Fibroblast of mammary gland (primary cell): ENCODE results near the gene TRIM43B.
"Not testable (repeated sequence)": the region's sequence is repeated elsewhere in the genome, so short reads cannot be mapped to it uniquely, and the experiment has no call there.

Experiments
- DNase-seq: peaks from one replicate; pipeline ENCODE4 v3.0.0-alpha.2; 2010; ENCODE audit warnings: low read depth
- H3K4me3 ChIP-seq: 2 replicates; pipeline ENCODE4 v1.5.1; 2011; ENCODE audit warnings: low read depth, mild to moderate bottlenecking, low read length, moderate library complexity; ENCODE audit not compliant: control insufficient read depth
- TF ChIP-seq, protein P1 (sequence below): conservative IDR thresholded peaks from 2 replicates; pipeline ENCODE4 v1.5.1; 2011; ENCODE audit warnings: low read depth, low read length, inconsistent platforms; ENCODE audit not compliant: control insufficient read depth, insufficient read depth

Gene TRIM43B

DNA sequence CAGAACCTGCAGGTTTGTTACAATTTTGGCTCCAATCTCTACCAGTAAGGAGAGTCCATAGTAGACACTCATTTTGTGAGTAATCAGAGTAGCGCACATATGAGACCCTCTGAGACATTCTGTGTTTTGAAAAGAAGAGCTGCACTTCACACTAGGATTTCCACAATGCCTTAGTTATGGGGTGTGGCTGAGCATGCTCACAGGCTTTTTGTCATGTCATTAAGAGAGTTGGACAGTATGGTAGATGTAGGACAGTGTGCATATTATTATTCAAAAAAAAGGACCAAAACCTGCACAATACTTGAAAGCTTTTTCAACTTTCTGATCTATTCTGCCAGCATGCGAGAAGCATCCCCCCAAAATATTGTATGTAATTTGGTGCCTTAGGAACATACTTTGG, 24.9 kb upstream of the TRIM43B start:
- TF ChIP-seq, protein P1, sequence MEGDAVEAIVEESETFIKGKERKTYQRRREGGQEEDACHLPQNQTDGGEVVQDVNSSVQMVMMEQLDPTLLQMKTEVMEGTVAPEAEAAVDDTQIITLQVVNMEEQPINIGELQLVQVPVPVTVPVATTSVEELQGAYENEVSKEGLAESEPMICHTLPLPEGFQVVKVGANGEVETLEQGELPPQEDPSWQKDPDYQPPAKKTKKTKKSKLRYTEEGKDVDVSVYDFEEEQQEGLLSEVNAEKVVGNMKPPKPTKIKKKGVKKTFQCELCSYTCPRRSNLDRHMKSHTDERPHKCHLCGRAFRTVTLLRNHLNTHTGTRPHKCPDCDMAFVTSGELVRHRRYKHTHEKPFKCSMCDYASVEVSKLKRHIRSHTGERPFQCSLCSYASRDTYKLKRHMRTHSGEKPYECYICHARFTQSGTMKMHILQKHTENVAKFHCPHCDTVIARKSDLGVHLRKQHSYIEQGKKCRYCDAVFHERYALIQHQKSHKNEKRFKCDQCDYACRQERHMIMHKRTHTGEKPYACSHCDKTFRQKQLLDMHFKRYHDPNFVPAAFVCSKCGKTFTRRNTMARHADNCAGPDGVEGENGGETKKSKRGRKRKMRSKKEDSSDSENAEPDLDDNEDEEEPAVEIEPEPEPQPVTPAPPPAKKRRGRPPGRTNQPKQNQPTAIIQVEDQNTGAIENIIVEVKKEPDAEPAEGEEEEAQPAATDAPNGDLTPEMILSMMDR, result no peak
- H3K4me3 ChIP-seq, result no peak overlapping the region
- no peak for DNase-seq

DNA sequence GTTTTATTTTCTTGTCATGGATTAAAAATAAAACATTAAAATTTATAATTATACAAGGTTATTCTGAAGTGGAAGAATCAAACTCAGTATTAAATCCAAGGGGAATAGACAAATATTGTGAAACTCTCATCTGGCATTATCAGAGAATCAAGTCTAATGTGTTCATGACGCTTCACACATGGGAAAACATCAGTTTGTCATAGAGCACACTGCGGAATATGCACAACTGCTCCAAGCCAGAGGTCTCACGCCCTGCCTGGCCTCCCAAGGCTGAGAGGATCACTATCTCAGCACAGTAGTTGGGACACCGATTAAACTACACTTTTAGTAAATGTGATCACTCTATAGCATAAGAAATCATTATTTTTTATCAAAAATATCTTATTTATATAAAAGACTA, 20.7 kb upstream of the TRIM43B start:
- TF ChIP-seq, protein P1, result no peak
- no peak for DNase-seq
- H3K4me3 ChIP-seq, result no peak overlapping the region

DNA sequence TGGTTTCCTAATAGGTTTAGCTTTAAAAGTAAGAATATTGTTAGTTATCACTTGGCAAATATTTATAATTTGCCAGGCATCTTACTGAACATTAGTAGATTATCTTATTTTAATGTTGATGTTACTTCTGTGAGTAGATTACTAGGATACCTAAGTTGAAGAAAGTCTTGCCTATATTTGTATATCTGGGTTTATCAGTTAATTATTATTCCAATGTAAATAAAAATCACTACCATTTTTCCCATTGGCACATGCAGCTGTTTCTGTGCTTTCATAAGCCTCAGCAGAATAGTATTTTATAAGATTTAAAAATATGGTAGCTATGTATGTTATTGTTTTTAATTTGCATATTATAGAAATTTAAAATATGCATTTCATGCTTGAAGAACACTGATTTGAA, 16.3 kb upstream of the TRIM43B start:
- no peak overlapping the region for H3K4me3 ChIP-seq
- TF ChIP-seq, protein P1, result no peak
- DNase-seq, result no peak

DNA sequence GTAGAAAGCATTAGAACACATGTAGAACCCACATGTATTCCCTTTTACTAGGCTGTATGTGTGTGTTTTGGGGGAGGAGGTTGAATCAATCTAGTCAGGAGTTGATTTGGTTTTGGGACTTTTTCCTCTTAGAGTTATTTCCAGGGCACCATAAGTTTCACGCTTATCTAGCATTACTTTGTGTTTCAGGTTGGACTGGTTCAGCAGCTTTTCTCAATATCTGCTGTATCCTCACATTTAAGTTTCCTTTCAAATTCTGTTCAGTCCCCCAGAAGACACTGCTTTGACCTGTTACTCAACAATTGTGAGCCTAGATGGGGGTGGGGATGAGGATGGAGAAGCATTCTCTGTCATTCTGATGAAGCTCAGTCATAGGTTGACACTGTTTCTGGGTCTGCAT, 7.5 kb upstream of the TRIM43B start:
- H3K4me3 ChIP-seq, DNase-seq: not testable (repeated sequence)

DNA sequence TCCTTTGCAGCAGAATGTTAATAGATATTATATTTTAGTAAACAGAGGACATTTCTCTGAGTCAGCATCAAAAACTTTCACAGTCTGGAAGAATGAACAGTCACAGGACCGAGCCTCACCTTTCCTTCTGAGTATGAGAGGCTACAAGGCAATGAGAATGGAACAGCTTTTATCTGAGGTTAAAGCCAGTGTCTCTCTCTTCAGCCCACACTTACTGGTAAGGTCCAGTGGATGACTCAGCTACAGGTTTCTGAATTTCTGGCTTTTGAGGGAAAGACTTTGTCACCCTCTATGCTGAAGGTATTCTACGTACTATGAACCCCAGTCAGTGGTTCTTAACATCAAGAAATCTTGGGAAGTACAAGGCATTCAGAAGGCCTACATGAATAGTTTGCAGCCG, 9.5 kb downstream of the TRIM43B start:
- not testable (repeated sequence) for H3K4me3 ChIP-seq, DNase-seq

DNA sequence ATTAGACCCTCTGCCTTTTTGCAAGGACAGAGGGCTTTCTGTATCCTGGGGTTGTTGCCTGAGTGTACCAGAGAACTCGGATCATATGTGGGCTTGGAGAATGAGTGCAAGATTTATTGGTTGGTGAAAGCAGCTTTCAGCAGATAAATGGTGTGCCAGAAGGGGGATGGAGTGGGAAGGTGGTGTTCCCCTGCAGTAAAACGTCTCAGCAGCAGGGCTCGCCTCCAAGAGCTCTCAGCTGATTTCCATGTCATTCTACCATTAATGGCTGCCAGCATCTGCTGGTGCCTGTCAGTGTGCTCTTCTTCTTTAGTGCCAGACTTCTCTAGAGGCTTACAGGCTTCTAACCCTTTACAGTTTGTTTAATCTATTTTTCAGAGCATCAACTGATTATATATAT, 16.6 kb downstream of the TRIM43B start:
- H3K4me3 ChIP-seq, DNase-seq: not testable (repeated sequence)

DNA sequence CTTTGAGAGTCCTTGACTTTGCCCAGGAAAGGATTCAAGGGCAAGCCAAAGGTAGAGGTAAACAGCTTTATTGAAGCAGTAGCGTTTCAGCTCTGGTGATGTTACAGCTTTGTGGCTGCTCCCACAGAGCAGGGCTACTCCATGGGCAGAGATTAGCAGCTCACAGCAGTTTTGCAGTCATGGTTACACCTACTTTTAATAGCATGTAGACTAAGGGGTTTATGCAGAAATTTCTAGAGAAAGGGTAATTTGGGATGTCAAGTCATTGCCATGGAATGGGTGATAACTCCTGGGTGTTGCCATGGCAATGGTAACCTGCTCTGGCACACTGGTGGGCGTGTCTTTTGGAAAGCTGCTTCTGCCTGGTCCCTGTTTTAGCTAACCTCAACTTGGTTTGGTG, 18.0 kb downstream of the TRIM43B start:
- H3K4me3 ChIP-seq, DNase-seq: not testable (repeated sequence)

DNA sequence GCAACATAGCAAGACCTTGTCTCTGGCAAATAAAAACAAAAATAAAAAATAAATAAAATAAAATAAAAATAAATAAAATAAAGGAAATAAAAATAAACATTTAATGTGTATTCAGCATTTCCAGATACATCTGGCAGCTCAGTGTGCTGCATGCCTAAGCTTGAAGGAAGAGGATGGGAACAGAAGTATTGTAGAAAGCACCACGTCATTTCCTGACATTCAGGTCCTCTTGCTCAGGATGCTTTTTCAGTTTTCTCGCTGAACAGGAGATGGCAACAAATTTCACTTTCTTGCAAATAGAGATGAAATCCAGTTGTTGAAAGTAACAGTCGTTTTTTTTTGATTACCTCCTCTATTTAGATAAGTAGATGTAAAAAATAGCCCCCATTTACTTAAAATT, 21.3 kb downstream of the TRIM43B start:
- not testable (repeated sequence) for DNase-seq, H3K4me3 ChIP-seq

DNA sequence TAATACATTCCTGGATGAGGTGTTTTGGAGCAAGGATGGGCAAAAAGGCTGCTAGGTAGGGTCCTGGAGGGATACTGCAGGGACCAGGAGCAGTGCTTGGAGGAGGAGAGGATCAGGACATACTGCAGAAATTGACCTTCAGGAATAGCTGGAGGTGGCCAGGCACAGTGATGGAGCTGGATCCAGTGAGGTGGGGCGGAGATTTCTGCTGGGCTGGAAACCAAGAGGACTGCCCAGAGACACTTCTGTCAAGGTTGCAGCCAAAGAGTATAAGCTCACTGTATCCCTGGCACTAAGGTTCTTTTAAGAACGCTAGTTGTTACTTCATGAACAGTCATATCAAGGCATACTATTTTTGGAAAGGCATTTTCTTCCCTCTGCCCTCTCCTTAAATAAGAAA, 39.2 kb downstream of the TRIM43B start:
- not testable (repeated sequence) for DNase-seq, H3K4me3 ChIP-seq

DNA sequence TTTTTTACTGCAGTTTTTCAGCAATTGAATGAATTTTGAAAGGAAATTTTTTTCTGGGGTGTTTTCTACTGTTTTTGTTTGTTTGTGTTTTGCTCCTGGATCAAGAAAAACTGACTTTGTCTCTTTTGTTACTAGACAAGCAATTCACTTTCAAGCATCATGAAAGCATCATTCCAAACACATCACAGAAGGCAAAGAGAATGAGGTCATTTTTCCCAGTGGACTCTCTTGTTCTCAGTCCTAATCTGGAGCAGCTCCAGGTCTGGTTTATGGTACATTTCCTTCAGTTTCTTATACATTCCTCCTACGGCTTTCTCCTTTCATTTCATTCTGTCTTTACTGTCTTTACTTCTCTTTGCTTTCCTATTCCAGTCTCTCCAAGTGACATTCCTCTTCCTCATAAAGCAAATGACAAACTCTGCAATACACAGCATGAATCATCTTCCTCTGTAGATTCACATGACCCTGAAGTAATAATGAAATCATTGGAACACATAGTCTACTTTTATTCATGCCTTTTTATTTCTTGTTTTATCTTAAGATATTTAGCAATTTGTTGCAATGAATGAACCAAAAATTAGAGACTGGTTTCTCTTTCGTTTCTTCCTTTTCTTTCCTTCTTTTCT, 42.0 kb downstream of the TRIM43B start:
- not testable (repeated sequence) for H3K4me3 ChIP-seq, DNase-seq

DNA sequence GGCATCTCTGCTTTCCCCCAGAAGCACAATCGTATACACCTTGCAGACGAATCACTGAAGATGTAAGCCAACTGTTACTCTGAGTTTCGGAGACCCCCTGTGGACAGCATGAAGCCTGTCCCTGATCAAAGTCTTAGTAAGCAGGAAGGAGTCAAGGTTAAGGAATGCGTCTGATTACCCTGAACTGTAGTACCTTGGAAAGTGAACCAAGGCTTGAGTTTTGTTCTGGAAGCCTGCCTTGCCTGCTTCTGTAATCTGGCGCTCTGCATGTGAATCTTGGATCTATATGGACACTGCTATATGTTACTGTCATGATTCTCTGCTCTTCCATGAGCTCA, 48.7 kb downstream of the TRIM43B start:
- DNase-seq, result not testable (repeated sequence)

DNA sequence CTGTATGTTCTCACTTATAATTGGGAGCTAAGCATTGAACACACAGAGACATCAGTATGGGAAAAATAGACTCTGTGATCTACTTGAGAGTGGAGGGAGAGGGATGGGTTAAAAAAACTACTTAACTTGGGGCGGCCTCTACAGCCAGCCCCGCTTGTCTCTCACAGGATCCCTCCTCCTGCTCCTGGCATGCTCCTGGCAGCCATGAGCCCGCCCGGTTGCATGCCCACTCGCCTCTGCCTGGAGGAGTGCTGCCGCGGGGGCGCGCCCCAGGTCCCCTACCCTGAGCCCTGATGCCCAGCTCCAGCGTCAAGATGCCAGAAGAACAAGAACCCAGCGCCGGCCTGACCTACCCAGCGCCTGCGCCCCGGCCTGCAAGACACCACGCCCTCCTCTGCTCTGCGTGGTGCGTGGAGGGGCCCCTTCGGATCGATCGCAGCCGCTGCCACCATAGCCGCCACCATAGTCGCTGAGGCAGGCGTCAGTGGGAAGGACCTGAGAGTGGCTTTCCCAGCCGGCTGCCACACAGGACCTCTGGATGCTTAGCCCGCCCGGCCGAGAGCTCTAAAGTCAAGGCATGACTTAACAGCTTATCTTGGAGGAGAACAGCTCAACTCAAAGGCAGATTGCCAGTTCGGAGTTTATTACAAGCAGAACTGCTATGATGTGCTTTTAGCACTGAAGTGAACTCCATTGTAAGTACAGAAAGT, 49.2 kb downstream of the TRIM43B start:
- H3K4me3 ChIP-seq, DNase-seq: not testable (repeated sequence)

More for the DNA sequence above, 48.7 kb downstream of the TRIM43B start:
- H3K4me3 ChIP-seq, result not testable (repeated sequence)

DNA sequence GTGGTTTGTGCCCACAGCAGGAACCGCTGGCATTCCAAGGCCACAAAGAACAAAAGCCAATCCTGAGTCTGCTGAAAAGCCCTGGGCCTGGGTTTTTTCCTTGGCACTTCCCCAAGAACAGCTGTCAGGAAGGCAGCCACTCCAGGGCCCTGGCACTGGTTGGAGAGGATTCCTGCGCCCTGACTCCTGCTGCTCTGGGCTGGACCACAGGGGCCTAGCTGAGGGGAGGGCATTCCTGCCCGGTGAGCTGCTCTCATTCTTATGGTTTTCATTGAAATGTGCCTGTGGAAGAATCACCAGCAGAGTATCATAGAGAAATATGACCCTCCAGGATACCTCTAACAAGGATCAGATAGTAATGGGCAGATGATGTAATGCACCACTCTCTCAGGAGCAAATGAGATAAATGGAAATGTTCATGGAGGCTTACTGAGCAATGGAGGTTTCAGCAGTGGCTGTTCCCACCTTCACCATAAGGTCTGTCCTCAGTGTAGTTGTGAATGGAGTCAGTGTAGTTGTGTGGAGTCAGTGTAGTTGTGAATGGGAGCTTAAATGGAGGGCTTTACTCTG, 50.0 kb downstream of the TRIM43B start:
- peak; percentile 73 for DNase-seq
- not testable (repeated sequence) for H3K4me3 ChIP-seq

DNA sequence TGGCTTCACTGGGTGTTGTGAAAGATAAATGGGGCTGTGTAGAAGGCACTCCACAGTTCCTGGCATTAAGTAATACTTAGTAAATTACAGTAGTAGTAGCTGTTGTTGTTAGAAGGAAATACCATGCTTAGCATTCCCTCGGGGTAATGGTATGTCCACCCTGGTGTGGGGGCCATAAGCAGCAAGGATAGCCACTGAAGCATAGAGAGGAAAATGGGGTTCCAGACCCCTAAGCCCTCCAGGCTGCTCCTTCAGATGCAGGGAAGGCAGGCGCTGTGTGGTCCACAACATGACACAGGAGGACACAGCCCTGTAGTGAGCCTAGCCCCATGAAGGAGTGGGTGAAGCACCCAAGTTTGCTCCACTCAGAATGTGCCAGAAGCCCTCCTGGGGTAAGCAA, 50.6 kb downstream of the TRIM43B start:
- H3K4me3 ChIP-seq, DNase-seq: not testable (repeated sequence)

DNA sequence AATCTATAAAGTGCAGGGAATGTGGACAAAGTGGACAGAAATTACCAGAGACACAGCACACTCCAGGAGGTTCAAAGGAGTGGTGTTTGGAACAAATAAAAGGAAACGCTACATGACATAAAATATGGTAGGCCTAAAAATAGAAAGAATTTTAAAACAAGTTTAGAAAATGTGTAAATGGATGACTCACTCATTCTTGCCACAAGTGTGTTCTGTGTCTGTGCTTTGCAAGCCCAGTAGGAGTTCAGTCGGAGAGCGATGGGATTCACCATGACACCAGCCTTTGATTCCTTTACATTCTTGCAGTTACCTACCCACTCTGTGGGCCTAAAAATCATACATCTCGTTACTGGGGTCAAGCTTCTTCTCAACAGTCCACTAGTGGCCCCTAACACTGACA, 51.2 kb downstream of the TRIM43B start:
- DNase-seq, H3K4me3 ChIP-seq: not testable (repeated sequence)
